SK-MEL-5 (cell line): ENCODE data around the gene LRRC32. TPM values are rescaled to one million over a fixed set of nuclear protein-coding genes. Genes with fewer than 3 reads are reported as not detected.

ENCODE experiments used
- DNase-seq: peaks from one replicate; pipeline ENCODE4 v3.0.0-alpha.2; 2016; ENCODE audit warnings: low read depth, low spot score
- in situ Hi-C: cut with HindIII; loops from 2 replicates; pipeline ENCODE4 v1.10.0; 2016; ENCODE audit warnings: low sequenced_read_pairs, high pct_unique_total_duplicates, low pct_unique_long_range_greater_than_20kb
- polyA plus RNA-seq, 2 experiments: library from polyadenylated mRNA; depleted of rRNA; stranded (reverse); fragments of >200 nt; gene quantifications; 2 replicates each; pipeline ENCODE4 v1.2.3, GENCODE V29; 2015
- total RNA-seq: library from RNA; depleted of rRNA; stranded (reverse); fragments of >200 nt; shearing (Covaris generic); gene quantifications from 2 replicates; pipeline ENCODE4 v1.2.3, GENCODE V29; 2014; rRNA removed

LRRC32 gene, protein sequence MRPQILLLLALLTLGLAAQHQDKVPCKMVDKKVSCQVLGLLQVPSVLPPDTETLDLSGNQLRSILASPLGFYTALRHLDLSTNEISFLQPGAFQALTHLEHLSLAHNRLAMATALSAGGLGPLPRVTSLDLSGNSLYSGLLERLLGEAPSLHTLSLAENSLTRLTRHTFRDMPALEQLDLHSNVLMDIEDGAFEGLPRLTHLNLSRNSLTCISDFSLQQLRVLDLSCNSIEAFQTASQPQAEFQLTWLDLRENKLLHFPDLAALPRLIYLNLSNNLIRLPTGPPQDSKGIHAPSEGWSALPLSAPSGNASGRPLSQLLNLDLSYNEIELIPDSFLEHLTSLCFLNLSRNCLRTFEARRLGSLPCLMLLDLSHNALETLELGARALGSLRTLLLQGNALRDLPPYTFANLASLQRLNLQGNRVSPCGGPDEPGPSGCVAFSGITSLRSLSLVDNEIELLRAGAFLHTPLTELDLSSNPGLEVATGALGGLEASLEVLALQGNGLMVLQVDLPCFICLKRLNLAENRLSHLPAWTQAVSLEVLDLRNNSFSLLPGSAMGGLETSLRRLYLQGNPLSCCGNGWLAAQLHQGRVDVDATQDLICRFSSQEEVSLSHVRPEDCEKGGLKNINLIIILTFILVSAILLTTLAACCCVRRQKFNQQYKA
- 0.16 and 0.50 TPM in 2 replicates for total RNA-seq
- 0.38 and 0.55 TPM in 2 replicates for polyA plus RNA-seq (2015; cell fraction: cytosol; rRNA removed)
- 0.11 TPM in 1 of 2 replicates, not detected in the other for polyA plus RNA-seq (2015; cell fraction: nucleus; rRNA removed)

DNA sequence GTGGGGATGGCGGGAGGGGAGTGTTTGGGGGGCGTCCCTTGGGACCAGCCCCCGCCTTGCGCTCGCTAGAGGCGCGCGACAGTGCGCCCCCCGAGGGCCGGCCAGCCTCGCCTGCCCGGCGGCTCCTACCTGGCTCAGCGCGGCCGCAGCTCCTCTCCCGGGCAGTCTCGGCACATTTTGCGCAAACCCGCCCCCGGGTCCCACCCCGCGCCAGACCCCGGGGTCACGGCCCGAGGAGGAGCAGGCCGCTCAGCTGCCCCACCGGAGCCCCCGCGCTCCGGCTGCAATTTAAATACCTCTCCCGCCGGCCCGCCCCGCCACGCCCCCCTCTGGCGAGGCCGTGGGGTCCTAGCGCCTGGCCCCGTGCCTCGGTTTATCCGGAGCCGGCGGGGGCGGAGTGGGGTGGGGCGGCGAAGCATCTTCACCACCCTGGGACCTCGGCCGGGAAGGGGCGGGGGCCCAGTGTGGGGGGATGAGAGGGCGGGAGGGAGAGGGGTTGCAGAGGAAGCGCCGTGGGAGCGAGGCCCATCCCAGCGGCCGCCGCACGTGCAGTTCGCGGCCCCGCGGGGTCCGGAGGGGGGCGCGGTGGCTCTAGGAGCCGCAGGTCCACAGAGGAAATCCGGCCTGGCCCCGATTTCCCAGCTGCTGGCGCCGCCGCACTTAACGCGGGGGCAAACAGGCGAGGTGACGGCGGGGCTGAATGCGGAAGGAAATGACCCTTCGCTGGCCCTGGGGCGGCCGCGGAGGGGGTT lies at the start of gene LRRC32:
TSS of gene LRRC32 (minus strand) at position 263 of the 752 bp plus-strand sequence. CDS start 4,793 bp downstream, outside the sequence.
- no peak for DNase-seq
- in situ Hi-C loops: no loop called here

DNA sequence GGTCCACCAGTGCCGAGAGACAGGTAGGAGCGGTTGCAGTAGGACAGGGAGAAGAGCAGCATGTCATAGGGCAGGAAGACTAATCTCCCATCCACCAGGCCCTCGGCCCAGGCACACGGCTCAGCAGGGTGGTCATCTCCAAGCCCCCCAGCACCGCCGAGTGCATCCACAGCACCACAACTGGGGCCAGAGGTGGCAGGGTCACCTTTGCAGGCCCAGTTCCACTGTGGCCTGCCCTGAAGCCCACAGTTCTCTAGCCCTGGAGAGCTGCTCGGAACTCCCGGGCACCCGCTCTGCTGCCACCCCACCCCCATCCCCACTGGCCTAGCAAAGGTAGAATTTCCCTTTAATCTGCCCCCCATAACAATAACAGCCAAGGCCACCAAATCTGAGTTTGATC lies 49.1 kb upstream of the LRRC32 start:
- no peak for DNase-seq
- in situ Hi-C loops: no loop called here

DNA sequence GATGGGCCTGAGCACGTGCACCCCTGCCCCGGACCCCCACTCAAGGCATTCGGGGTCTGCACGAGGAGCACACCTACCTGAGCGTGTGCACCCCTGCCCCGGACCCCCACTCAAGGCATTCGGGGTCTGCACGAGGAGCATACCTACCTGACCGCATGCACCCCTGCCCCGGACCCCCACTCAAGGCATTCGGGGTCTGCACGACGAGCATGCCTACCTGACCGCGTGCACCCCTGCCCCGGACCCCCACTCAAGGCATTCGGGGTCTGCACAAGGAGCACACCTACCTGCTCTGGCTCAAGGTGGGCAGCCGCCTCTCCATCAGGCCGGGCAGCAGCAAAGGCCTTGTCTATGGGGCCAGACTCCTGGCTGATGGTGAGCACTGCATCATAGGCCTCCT lies 48.7 kb upstream of the LRRC32 start:
- in situ Hi-C loops: no loop called here
- no peak for DNase-seq

DNA sequence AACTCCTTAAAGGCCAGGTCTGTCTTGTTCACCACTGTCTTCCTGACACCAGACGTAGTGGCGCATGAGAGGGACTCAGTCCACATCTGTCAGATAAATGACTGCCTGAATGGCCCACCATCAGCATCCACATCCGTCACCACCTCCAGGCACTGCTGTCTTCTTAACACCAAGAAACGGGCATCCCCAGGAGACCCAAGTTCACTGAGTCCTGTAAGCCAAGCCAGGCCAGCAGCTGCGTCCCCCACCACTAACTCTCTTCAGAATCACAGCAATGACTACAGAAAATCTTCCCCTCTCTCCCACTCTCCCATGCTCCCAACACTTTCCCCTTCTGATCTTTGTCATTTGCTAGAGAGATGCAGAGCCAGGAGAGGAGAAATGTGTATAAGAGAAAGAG lies 47.3 kb upstream of the LRRC32 start:
- DNase-seq: no peak
- in situ Hi-C loops: no loop called here

DNA sequence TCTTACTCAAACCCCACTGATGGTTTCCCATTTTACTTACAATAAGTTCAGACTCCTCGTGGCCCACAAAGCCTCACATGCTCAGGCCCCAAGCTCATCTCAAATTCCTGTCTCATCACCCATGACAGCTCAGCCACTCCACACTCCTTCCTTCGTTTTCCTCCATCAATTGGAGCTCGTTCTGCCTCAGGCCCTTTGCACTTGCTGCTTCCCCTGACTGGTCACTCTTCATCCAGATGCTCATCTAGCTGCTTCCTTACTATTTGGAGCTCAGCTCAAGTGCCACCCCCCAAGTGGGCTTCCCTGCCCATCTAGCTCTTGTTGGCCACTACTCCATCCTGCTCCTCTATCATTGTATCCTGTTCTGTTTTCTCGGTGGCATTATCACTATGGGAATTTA lies 46.8 kb upstream of the LRRC32 start:
- DNase-seq: no peak
- in situ Hi-C loops: no loop called here

DNA sequence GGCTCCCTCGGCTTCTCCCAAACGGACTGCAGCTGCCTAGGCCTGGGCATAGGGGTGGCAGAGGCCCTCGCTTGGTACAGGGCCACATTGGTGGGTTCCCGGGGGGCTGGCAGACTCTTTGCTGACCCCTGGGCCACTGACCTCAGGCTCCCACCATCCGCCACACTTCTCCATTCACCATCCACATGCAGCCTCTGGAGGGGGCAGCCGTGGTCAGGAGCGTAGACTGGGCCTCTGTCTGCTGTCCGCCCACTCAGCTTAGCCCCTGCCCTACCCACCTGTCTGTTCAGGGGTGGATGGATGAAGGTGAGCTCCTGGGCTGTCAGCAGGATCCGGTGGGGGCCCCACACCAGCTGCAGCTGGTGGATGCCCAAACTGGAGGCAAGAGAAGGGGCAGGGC lies 45.7 kb upstream of the LRRC32 start:
- no peak for DNase-seq
- in situ Hi-C loops: no loop called here

DNA sequence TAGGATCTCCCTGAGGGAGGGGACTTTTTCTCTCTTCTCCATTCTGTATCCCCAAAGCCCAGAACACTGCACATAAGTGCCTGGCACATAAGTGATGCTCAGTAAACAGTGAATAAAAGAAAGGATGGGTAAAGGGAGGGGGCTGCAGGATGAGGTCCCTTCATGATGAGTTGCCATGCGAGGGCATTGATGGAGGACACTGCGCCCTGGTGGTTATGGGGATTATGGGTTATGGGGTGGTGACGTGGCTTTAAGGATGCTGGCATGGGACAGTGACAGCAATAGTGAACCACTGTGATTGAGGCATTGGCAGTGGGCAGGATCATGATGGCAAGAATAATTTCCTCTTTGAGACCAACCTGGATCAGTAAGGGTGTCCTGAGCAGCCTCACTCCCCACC lies 43.9 kb upstream of the LRRC32 start:
- DNase-seq: no peak
- in situ Hi-C loops: no loop called here

DNA sequence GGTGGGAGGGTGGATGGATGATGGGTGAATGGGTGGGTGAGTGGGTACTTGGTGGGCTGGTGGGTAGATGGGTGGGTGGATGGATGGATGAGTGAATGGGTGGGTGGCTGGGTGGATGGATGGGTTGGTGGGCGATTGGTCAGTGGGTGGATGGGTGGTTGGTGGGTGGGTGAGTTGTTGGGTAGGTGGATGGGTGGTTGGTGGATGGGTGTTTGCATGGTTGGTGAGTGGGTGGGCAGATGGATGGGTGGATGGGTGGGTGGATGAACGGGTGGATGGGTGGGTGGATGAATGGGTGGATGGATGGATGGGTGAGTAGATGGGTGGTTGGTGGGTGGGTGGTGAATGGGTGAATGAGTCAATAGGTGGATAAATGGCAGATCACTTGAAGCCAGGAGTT lies 43.0 kb upstream of the LRRC32 start:
- DNase-seq: no peak
- in situ Hi-C loops: no loop called here

DNA sequence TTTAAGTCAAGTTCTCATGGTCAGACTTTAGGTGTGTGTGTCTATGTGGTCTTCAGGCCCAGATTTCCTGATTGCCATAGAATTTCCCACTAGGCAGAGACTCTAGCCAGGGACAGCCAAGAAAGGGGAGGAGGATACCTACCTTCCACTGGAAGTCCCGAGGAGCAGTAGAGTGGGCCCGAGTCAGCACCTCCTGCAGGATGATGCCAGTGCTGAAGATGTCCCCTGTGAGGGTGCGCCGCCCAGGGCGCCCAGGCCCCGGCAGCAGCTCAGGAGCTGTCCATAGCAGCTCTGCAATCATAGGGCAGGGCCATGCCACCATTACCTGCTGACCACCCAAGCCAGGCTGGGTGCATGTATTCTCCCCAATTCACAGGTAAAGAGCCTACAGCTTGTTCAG lies 41.6 kb upstream of the LRRC32 start:
- in situ Hi-C loops: no loop called here
- no peak for DNase-seq

DNA sequence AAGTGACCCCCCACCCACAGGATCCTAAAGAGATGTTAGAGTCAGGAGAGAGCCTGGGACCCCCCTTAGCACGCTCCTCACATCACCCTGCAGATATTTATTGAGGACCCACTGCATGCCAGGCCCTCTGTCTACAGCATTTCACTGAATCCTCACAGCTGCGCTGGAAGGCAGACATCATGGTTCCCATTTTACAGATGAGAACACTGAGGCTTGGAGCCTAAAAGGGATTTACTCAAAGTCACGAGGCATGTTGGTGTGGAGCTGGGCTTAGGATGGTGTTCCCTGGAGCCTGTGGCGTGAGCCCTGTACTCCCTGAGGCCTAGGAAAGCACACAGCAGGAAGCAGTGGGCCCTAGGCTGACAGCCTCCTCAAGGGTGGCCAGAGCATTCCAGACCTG lies 39.2 kb upstream of the LRRC32 start:
- no peak for DNase-seq
- in situ Hi-C loops: no loop called here

DNA sequence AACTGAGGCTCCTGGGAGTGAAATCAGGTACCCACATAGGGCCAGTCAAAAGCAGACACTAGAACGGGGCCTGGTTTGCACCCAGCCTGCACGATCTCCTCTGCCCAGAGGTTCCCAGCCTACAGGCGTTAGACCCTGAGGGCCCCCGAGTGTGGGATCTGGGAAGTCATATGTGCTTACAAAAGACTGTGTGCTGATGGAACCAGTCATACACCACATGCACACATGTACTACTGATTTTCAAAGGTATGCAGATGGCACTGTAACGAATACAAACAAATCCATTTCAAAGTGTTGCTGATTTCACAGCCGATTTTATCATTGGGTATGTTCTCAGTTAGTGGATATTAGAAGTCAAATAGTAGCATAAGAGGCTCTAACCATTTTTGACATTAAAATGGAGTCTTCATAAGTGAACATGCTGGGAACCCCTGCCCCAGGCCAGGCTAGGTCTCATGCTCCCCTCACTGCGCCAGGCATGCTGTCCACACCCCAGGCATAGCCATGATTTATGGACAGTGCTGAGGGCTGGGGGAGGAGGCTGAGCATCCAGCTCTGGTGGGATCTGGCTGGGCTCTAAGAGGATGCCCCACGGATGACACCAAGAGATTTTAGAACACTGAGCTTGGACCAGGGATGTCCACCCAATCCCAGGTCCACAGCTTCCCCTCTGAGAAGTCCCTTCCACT lies 38.6 kb upstream of the LRRC32 start:
- in situ Hi-C loops: no loop called here
- no peak for DNase-seq

DNA sequence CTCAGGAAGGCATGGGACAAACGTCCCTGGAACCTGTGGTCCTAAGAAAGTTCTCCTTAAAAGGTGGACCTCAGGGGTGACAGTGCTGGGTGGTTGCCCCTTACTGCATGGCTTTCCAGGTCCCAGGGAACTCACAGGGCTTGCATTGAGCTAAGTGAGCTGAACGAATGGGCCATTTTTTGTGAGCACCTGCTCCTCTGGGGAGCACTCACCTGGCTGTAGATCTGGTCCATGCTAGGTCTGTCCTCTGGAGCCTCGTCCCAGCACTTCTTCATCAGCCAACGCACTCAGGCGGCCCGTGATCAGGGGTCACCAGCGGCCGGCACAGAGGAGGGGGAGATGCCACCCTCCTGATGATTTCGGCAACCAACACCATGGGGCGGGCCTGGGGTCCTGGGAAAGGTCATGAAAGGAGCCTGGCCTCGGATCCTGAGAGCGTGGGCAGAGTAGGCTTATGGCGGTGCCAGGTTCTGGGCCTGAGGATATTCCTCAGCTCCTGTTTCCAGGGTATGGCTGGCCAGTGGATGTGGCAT lies 36.8 kb upstream of the LRRC32 start:
- in situ Hi-C loops: no loop called here
- no peak for DNase-seq

DNA sequence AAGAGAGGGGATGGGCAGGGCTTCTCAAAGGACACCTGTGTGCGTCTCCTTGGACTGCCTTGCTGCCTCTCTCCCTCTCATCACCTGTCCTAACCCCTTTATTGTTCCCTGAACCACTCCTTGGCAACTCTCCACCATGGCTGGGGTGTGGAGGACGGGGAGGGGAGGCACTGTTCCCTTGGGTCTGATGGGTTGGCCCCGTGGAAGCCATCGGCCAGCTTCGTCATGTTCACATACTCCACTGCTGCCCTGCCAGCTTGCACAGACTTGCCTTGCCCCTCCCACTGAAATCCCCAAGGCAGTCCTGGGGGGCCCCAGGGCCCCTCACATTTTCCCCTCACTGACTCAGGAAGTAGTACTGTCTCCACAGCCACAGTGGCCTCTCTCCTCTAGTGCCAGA lies 36.1 kb upstream of the LRRC32 start:
- in situ Hi-C loops: no loop called here
- no peak for DNase-seq

DNA sequence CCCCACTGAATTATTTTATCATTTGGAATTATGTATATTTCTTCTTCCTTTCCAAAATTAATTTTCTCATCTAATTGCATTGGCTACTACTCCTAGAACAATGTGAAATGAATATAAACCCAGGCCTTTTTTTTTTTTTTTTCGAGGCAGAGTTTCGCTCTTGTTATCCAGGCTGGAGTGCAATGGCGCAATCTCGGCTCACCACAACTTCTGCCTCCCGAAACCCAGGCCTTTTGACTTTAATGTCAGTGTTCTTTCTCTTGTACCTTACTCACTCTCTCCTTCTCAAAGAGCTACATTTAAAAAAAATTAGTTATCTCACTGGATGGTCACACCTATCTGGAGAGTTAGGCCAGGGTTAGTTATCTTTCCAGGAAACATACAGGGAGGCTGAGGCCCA lies 35.3 kb upstream of the LRRC32 start:
- in situ Hi-C loops: no loop called here
- no peak for DNase-seq

DNA sequence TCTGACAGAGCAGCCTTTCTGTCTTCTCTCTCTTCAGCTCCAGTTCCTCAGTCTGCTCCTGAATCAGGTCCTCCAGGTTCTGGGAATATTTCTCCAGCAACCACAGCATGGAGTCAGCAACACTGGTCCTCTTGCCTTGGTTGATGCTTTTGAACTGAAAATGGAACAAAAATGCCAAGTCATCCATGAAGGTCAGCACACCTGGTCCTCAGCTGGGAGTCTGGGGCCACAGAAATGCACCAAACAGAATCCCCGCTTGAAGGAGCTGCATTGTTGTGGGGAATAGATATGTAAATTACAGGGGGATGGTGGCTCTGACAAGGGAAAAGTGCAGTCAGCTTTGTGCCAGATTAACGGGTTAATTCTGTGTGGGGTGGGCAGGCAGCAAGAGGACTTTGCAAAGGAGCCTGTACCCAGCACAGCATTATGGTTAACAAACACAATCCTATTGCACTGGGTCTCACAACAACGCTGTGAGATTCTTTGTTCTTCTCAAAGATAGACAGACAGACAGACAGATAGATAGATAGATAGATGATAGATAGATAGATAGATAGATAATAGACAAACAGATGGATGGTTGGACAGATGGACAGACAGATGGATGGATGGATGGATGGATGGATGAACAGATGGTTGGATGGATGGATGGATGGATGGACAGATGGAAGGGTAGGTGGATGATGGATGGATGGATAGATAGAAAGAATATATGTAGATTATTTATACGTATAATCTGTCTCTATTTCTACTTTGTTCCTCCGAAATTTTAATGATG lies 33.8 kb upstream of the LRRC32 start:
- no peak for DNase-seq
- in situ Hi-C loops: no loop called here

DNA sequence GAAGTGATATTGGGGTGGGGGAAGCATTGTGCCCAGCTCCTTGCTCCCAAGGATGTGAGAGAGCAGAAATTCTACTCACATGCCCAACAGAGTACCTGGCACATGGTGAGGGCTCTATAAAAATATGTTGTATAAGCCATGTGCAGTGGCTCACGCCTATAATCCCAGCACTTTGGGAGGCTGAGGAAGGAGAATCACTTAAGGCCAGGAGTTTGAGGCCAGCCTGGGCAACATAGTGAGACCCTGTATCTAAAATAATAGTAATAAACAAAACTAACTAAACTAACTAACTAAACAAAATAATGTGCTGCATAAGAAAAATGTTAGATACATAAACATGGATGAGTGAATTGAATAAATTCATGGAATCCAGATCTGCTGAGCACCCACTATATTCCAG lies 33.2 kb upstream of the LRRC32 start:
- DNase-seq: no peak
- in situ Hi-C loops: no loop called here
